Posterior cingulate gyrus (tissue), 11 donors: Measurements from ENCODE around the gene COMMD7.

Experiments
- DNase-seq, 10 donors: peaks; one replicate each; pipeline versions ENCODE4 v3.0.0 to v3.0.0-alpha.2; 2020 to 2021; ENCODE audit warnings: mixed read lengths in 3 of 10
- intact Hi-C: fragments of 100-400 bp; cut with DNase I; formaldehyde crosslinking; loops from one replicate; pipeline ENCODE4 v1.15.1; 2023

Gene COMMD7

DNA sequence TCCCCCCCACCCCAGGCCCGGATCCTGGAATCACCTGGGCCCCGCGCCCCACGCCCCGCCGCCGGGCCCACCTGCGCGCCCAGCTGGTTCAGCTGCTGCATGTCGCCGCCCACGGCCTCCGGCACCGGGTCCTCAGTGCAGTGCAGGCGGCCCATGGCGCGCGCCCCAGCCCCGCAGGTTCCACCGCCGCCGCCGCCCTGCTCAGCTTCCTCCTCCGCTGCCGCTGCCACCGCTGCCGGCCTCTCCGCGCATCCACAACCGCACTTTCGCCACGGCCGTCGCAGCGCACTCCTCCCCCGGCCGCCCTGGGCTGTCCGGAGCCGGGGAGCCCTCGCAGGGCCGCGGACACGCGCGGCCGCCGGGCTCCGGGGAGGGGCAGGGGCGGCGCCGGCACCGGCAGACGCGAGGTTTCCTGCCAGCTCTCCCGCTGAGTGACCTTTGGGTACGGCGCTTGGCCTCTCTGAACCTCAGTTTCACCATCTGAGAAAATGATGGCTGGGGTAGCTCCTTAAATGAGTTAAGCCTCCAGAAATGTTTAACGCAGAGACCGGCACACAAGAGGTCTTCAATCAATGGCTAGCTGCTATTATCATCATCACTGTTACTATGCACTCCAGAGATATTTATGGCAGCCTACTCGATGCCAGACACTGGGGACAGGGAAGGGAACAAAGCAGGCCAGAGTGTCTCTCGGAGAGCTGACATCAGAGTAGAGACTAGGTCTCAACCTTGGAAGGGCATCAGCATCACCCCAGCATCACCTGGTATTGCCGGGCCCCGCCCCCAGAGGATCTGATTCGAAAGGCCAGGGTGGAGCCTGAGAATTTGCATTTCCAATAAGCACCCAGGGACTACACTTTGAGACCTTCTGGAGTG is at the start of gene COMMD7:
Gene COMMD7, minus strand, starts transcription at position 231 of the 876 bp plus-strand sequence. Its CDS starts 76 bp downstream, at position 155.
- intact Hi-C loops: no loop called here
- DNase-seq: peak; percentile 30 to 92 (median 59)

DNA sequence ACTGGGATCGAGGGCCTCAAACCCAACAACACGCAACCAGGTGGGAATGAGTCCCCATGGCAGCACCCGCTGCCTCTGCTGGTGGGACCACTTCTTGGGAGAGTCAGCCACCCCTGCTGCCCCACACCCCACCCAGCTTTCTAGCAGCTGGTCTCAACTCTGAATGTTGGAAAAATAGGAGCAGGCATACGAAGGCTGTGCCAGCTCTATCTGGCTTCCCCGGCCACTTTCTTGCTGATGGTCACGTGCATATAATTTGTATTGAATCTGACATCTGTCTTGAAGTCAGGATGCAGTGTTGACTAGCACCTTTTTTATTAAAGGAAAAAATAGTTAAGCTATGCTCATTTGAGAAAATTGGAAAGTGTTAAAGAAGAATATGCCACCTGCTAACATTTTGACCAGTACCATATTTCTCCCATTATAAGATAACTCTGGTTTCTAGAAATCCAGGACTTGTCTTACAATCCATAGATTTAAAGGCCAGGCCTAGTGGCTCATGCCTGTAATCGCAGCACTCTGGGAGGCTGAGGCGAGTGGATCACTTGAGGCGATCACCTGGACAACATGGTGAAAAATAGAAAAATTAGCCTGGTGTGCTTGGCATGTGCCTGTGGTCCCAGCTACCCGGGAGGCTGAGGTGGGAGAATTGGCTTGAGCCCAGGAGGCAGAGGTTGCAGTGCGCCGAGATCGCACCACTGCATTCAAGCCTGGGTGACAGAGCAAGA is 49.6 kb upstream of the COMMD7 start:
- DNase-seq: no peak
- intact Hi-C loops: loop anchor here (5.0 kb wide), 1 partner anchor 109 kb away; no protein-coding TSS in a partner anchor

DNA sequence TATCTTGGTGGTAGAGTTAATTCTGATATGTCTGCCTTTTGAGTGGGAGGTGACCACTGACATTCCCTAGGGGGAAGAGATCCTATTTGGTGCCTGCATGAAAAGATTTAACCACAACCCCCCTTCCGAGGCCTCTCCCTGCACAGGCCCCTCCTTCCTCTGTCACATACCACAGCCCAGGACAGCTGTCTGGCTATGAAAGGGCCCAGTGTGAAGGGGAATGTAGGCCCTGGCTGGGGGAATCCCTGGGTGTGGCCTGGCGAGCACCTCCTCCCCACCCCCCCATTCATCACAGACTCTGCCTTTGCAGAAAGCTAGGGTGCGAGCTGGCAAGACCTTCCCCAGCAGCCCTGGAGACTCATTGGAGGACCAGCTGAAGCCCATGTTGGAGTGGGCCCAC is 49.0 kb upstream of the COMMD7 start:
- DNase-seq: peak in 1 of 10 donors; percentile 21
- intact Hi-C loops: loop anchor here (5.0 kb wide), 1 partner anchor 110 kb away; no protein-coding TSS in a partner anchor

DNA sequence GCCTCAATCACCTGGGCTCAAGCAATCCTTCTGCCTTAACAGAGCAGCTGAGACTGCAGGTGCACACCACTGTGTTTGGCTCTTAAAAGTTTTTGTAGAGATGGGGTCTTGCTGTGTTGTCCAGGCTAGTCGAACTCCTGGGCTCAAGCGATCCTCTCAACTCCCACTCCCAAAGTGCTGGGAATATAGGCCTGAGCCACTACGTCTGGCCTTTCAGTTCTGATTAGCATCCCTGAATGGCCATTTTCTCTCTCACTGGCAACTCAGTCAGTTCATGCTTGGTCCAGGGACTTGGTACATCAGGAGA is 47.4 kb upstream of the COMMD7 start:
- intact Hi-C loops: loop anchor here (2.0 to 5.0 kb wide), 2 partner anchors 112 to 306 kb away; no protein-coding TSS in a partner anchor
- DNase-seq: peak in 1 of 10 donors; percentile 33

DNA sequence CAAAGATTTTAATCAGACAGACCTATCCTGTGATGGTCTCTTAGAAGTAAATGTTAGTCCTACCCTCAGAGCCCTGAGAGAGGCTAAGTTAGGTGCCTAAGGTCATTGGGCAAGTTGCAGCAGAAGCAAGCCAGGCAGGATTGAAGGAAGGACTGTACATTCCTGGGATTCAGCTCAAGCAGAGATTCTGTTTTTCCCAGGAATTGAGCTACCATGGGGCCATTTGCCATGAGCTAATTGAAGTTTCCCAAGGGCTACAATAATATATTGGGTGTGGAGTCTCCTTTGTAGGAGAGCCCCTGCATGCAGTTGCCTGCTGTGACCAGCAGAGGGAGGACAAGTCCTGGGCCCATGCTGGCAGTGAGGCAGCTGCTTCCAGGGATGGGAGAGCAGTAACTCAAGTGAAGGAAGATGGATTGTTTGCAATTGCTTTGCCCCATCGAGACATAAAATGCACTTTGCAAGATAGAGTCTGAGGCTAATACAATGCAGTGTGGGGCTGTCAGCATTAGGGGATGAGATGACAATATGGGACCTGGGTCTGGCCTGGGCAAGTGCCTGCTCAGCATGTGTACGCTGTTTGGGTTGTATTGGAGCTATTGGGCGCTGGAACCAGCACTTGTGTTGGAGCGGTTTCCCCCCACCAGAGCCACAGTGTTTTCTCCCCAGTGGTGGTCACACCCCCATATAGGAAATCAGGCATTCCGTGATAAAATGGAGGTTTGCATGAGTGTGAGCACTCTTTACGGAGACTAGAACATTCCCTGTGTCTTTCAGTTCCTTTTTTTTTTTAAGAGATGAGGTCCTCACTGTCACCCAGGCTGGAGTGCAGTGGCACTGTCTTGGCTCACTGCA is 46.9 kb upstream of the COMMD7 start:
- intact Hi-C loops: loop anchor here (2.0 to 5.0 kb wide), 2 partner anchors 112 to 307 kb away; no protein-coding TSS in a partner anchor

DNA sequence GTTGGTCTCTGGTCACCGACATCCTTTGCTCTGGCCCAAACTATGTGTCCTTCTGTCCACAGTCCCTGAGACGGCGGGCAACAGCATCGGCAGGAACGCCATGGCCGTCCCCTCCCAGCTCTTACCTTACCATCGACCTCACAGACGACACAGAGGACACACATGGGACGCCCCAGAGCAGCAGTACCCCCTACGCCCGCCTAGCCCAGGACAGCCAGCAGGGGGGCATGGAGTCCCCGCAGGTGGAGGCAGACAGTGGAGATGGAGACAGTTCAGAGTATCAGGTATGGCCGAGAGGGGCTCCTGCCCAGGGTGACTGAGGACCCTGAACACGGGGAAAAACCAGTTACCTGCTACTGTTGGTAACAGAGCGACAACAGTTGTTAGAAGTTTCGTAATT is 43.9 kb upstream of the COMMD7 start:
- intact Hi-C loops: no loop called here
- peak in 2 of 10 donors; percentile 41 to 66 for DNase-seq

More for the DNA sequence above, 46.9 kb upstream of the COMMD7 start:
- DNase-seq: peak; percentile 61 to 98 (median 86)

DNA sequence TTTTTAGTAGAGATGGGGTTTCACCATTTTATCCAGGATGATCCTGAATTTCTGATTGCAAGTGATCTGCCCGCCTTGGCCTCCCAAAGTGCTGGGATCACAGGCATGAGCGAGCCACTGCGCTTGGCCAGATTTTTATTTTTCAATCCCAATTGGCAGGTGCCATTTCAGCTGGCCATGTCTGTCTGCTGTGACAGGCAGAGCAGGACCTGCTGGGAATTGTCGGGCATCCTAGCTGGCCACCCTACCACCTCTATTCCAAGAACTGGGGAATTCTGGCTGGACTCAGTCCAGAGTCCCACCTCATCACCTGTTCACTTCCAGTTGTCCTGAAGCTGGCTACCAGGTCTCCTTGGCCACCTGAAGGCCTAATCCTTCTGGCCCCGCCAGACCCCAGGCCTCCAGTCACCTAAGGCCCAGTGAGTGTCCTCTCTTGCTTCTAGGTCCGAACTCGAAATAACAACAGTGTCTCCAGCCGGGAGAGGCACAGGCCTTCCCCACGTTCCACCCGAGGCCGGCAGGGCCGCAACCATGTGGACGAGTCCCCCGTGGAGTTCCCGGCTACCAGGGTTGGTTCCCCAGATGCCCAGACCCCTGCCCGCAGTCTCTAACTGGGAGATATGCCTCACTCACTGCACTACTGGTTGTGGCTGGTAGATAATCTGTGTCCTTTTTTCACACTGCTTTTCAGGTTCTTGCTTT is 42.9 kb upstream of the COMMD7 start:
- DNase-seq: peak in 2 of 10 donors; percentile 47 to 69
- intact Hi-C loops: no loop called here

DNA sequence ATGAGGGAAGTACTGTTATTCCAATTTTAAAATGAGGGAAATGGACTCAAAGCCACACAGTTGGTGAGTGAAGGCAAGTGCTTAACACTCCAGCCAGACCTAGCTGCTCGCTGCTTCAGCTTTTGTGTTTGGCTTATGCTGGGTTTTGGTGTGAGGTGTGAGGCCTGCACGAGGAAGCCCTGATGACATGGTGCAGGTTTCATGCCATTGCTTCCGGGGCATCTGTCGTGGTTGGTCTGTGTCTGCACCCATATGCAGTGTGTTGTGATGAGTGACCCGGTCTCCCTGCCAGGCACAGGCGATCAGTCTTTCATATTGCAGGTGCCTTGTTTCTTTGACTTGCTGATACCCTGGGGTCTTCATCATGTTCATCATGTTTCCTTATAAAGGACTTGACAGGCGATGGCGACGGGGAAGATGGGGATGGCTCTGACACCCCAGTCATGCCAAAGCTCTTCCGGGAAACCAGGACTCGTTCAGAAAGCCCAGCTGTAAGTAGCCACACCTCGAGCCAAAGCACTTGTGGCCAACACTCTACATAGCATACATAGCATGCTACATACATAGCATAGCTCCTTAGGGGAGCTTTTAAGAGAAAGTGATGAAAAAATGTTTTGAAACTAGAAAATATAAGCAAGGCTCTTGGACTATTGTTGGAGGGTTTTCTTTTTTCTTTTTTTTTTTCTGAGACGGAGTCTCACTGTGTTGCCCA is 41.3 kb upstream of the COMMD7 start:
- intact Hi-C loops: no loop called here
- DNase-seq: peak in 1 of 10 donors; percentile 53

DNA sequence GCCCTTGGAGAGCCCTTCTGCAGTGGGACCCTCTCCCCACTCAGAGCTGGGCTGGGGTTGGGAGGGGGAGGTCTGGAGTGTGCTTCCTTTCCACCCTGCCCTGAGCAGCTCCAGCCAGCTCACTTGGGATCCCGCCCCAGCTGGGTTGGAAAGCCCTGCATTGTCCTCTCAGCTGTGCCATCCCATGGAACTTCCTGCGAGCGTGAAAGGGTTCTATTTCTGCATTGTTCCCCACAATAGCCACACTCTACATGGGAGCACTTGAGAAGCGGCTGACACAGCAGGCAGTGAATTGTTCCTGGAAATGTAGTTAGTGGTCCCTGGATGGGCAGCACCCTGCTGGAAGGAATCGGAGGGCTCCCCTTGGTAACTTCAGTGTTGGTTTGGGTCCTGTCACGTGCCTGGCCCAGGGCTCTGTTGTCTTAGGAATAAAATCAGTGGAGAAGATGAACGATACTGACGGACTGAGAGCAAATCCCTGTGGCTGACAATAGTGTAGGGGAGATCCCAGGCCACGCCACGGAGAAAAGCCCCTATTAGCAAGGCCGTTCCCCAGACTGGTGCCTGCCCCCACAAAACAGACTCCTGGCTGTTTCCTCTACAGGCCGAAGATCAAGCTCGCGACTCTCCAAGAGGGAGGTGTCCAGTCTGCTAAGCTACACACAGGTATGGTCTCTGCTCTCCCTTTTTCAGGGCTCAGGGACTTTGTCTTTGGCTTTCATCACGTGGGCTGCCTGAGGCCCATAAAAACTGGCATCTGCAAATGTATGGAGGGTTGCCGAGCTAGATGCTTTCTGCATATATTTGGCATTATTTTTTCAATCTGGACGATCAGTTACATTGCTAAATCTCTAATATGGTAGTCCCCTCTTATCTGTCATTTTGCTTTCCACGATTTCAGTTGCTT is 37.7 kb upstream of the COMMD7 start:
- DNase-seq: peak in 7 of 10 donors; percentile 32 to 93 (median 61)
- intact Hi-C loops: no loop called here

DNA sequence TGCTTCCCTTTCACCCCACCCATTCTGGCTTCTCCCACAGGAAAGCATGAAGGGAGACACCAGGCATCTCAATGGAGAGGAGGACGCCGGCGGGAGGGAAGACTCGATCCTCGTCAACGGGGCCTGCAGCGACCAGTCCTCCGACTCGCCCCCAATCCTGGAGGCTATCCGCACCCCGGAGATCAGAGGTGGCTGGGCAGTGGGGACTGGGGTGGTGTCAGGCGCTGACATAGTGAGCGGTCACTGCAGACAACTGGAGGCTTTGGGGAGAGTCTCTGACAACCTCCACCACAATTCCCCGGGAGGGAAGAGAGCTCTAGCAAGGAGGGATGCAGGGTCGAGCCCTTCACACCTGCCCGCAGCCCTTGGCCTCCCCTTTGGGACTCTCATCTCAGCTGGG is 37.0 kb upstream of the COMMD7 start:
- DNase-seq: no peak
- intact Hi-C loops: no loop called here

DNA sequence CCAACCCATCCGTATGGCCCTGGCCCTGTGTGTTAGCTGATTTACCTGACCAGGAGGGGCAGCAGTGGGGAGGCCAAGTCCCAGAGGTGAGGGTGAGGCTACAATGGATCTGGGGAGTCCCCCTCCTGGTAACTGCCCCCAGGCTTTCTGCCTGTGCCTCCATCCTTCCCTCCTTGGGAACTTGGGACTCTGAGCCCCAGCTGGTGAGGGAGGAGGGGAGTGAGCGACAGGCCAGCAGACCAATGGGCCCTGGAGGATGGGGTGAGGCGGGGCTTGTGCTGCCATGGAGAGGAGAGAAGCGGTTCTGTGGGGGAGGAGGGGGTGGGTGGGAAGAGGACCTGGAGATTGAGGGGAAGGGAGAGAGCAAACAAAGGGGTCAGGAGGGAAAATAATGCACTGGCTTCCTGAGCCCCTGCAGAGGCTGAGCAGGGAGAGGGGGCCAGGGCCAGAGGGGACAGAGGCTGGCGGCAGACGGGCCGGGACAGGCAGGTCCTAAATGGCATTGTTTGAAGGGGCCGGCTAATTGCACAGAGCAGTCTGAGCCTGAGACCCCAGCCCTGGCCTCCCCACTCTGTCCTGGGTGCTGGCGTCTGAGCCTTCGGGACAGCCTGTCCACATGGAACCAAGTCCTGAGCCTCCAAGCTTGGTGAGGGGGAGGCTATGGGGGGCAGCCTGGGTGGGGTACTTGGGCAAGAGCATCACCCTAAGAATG is 36.4 kb upstream of the COMMD7 start:
- intact Hi-C loops: loop anchor here (10.0 kb wide), 1 partner anchor 105 kb away; the partner anchor contains the start of gene C20orf203
- peak in 2 of 10 donors; percentile 44 to 75 for DNase-seq

DNA sequence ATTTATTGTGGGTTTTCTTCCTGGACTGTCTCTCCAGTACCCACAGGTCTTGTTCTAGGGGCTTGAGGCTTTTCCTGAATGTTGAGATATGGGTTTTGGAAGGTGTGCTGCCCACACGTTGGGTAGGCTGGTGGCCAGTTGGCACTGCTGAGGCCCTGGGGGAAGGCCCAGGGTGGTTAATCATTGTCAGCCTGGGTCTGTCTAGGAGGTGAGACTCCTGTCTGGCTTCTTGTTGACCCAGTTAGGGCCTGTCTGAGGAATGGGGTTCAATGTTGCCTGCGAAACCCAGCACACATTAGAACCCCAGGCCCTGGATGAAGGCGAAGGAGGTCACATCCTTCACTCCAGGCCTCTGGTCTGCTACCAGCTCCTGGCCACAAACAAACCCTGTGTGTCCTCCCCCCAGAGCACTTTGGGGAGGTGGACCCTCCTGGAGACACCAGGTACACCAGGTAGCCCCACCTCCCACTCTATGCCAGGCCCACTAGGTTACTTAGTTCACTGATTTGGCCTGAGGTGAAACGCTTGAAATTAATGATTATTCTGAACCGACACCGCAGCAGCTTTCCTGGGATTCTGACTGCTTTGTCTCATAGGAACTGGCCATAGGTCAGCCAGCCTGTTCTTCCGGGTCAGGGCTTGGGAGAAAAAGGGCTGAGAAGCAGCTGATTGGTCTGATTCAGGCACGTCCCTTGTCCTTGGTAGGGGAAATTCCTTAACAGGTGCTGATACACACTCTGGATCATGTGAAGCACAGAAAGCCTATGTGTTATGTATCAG is 34.1 kb upstream of the COMMD7 start:
- intact Hi-C loops: loop anchor here (10.0 kb wide), 1 partner anchor 103 kb away; the partner anchor contains the start of gene C20orf203
- peak in 1 of 10 donors; percentile 37 for DNase-seq

DNA sequence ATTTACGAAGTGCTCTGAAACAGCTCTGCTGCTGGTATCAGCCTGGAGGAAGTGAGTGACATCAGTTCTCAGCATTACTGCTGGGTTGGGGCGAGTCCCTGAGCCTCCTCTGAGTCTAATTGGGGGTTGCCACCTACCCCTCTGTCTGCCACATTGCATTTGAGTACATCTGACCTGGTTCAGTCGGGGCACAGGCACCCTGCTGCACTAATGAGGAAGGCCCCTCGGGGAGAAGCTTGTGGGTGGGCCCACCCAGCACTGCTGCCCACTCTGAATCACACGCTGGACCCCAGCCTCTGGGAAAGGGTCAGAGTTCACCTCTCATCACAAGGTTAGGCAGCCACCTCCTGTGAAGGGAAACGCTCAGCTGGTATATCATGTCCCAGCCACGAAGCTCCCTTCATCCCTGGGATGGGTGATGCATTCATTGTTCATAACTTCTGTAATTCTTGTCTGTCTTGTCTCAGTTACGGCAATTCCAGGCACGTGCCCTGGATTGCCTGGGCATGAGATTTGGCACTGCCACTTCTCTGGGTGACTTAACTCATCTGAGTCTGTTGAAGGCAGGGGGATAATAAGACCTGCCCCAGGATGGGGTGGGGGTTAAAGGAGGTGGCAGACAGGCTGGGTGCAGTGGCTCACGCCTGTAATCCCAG is 32.2 kb upstream of the COMMD7 start:
- intact Hi-C loops: loop anchor here (10.0 kb wide), 1 partner anchor 101 kb away; the partner anchor contains the start of gene C20orf203
- peak in 1 of 10 donors; percentile 68 for DNase-seq

DNA sequence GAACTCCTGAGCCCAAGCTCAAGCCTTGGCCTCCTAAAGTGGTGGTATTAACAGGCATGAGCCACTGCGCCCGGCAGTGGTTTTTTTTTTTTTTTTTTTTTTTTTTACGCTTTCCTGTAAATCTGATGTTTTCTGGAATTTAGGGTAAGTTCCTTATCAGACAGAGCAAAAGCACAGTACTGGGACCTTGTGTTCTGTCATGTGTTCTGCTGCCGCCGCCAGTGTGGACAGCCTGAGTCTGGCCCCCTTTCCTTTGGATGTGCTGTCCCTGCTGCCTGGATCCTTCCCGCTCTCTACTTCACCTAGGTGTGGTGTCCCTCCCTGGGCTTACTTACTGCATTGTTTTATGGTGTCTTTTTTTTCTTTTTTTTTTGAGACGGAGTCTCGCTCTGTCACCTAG is 30.6 kb upstream of the COMMD7 start:
- DNase-seq: peak in 2 of 10 donors; percentile 51 to 54
- intact Hi-C loops: loop anchor here (10.0 kb wide), 1 partner anchor 99 kb away; the partner anchor contains the start of gene C20orf203

DNA sequence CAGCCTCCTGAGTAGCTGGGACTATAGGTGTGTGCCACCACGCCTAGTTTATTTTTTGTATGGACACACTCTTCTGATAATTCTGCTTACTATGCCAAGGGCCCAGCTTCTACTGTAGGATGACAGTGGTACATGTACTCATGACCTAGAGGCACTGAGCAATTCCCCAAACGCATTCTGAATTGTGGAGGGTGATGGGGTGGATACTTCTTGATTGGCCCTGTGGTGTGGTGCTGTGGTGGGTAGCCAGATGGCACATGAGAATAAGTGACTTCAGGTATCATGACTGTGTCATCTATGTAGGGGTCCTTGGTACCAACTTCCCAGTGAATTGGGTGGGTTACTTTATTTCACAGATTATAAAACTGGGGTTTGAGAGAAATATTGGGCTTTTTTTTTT is 30.0 kb upstream of the COMMD7 start:
- intact Hi-C loops: loop anchor here (10.0 kb wide), 1 partner anchor 98 kb away; the partner anchor contains the start of gene C20orf203

More for the DNA sequence above, 30.0 kb upstream of the COMMD7 start:
- peak in 1 of 10 donors; percentile 14 for DNase-seq
